Skeletal muscle satellite cell (primary cell): ENCODE data around the gene RHO.

Experiments used
- H3K27me3 ChIP-seq: 2 replicates; pipeline ENCODE4 v1.7.0; 2013; ENCODE audit warnings: low read length; ENCODE audit not compliant: control insufficient read depth, insufficient read depth
- H3K36me3 ChIP-seq: 2 replicates; pipeline ENCODE4 v1.7.0; 2013; ENCODE audit warnings: mild to moderate bottlenecking, control low read depth, low read length; ENCODE audit not compliant: insufficient read depth
- H3K4me1 ChIP-seq: 2 replicates; pipeline ENCODE4 v1.7.0; 2013; ENCODE audit warnings: low read length; ENCODE audit not compliant: control insufficient read depth, insufficient read depth
- H3K4me2 ChIP-seq: 2 replicates; pipeline ENCODE4 v1.7.0; 2013; ENCODE audit warnings: mild to moderate bottlenecking, low read length
- H3K4me3 ChIP-seq: 2 replicates; pipeline ENCODE4 v1.7.0; 2013; ENCODE audit warnings: low read length
- H3K9ac ChIP-seq: 2 replicates; pipeline ENCODE4 v1.7.0; 2013; ENCODE audit warnings: mild to moderate bottlenecking, low read depth, low read length, moderate library complexity
- H3K9me3 ChIP-seq: replicated peaks from 2 replicates; pipeline ENCODE4 v1.7.0; 2013; ENCODE audit warnings: mild to moderate bottlenecking, control low read depth, low read length

The RHO gene

DNA sequence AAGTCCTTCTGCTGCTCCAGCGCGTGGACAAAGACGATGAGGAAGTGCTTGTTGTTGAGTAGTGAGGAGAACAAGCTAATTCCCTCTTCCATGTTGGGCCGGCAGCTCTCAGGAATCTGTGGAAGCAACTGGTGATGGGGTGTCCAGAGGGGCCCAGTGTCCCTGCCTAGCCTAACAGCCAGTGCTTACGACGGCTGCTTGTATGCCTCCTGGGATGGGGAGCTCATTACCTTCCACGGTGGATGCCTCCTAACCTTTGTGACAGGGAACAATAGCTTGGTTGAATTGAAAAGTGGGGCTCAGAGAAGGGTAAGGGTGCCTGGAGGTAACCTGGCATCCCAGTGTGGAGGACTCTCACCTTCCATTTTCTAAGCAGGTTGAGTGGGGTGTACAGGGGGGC is 37.5 kb downstream of the RHO start:
- H3K27me3 ChIP-seq, result no peaks in the 10 kb centered on the region
- H3K4me1 ChIP-seq, result peaks cover 23% of the 10 kb centered on the region
- no peak overlapping the region for H3K4me2 ChIP-seq
- H3K36me3 ChIP-seq, result peaks cover 59% of the 10 kb centered on the region
- no peaks in the 10 kb centered on the region for H3K9me3 ChIP-seq
- H3K9ac ChIP-seq, result no peak overlapping the region
- H3K4me3 ChIP-seq, result no peak overlapping the region

DNA sequence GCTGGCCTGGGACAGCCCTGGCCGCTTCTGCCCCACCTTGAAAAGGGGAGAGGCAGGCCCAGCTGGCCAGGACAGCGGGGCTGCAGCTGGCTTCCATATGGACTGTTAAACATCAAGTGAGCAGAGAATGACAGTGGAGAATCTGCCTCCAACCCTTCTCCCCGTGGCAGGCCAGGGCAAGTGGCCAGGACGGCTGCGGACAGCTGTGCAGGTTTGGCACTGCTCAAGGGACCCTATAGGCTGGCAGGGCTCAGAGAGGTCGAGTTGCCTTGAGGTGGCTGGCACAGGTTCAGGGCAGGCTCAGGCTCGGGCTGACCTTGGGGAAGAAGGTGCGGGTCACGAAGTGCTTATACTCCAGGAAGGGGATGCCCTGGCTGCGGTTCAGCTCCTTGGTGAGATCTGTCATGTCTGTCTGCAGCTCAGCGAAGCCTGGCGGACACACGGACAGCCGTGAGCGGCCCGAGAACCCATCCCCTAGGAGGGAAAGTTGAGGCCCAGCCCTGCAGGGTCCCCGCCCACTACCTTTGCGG is 38.8 kb downstream of the RHO start:
- no peak overlapping the region for H3K4me3 ChIP-seq
- H3K4me1 ChIP-seq, result peaks cover 14% of the 10 kb centered on the region
- H3K9ac ChIP-seq, result no peak overlapping the region
- no peaks in the 10 kb centered on the region for H3K27me3 ChIP-seq
- no peaks in the 10 kb centered on the region for H3K9me3 ChIP-seq
- no peak overlapping the region for H3K4me2 ChIP-seq
- peaks cover 68% of the 10 kb centered on the region for H3K36me3 ChIP-seq

DNA sequence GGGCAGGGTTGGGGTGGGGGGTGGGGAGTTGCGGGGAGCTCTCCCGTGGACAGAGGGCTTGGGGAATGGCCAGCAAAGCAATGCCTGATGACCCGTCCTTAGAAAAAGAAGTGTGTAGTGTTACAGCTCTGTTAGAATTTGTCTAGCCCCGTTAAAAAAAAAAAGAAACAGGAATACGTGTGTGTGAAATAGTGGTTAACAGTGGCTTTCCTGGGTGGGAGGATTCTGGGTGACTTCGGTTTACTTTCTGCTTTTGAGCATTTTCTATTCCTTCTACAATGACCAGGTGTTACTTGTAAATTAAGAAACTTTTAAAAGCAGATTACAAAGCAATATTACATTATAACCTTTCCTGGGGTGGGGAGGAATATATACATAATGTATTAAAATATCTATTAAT is 39.5 kb downstream of the RHO start:
- no peaks in the 10 kb centered on the region for H3K27me3 ChIP-seq
- H3K4me1 ChIP-seq, result peaks cover 14% of the 10 kb centered on the region
- no peak overlapping the region for H3K9ac ChIP-seq
- H3K36me3 ChIP-seq, result peaks cover 68% of the 10 kb centered on the region
- H3K4me3 ChIP-seq, result no peak overlapping the region
- H3K9me3 ChIP-seq, result no peaks in the 10 kb centered on the region
- no peak overlapping the region for H3K4me2 ChIP-seq

DNA sequence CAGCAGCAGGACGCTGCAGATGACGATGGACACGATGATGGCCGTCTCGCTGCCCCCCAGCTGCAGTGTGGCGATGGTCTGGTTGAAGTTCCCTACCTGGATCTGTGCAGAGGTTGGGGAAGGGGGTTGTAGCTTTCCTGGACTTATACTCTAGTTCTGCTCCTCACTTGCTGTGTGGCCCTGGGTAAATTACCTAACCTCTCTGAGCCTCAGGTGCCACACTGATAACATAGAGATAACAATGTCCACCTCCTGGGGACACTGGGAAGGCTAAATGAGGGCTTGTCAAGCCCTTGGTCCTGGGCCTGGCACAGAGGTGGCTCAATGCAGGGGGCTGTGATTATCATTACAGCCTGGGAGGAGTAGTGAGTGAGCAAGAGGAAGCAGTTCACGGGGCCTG is 41.4 kb downstream of the RHO start:
- Histone ChIP-seq H3K4me1 (peaks cover 1% of the 10 kb centered on the region), H3K36me3 (peaks cover 76% of the 10 kb centered on the region), H3K9me3 (no peaks in the 10 kb centered on the region), H3K27me3 (no peaks in the 10 kb centered on the region), H3K4me3 (no peak overlapping the region), H3K9ac (no peak overlapping the region), H3K4me2 (no peak overlapping the region)

DNA sequence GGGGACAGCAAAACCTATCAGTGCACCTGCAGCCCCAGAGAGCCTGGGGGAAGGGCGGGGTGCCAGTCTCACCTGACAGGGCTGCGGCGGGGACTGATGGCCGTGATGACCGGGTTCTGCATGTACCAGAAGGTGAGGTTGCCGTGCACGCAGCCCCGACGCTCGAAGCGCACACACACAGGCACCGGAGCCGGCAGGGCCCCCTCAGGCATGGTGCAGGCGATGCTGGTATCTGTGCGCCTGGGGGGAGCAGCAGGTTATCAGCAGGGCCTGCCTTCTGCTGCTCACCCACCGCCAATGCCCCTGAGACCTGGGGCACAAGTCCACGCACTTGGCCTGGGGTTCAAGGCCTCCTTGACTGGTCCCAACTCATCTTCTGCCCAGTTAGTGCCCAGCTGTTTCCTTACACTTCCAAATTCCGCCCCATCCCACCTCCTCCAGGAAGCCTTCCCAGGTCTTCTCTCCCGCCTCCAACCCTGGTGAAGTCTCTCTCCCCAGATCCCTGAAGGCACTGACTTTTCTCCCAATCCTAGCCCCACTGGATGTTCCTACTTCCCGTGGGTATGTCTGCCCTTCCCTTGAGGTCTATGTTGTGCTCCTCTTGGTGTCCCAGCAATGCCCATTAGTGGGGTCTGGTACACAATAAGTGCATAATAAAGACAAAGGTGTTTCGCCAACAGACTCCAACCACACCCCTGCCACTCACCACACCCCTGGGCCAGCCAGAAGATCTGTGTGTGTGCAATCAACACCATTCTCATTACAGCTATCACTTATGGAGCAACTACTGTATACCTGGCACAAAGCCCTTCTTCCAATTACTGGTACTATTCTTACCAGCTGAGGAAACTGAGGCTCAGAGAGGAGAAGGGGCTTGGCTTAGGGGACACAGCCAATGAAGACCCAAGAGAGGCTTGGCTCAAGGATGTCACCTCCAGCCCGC is 43.4 kb downstream of the RHO start:
- Histone ChIP-seq H3K36me3 (peaks cover 62% of the 10 kb centered on the region), H3K9ac (no peak overlapping the region), H3K4me3 (no peak overlapping the region), H3K9me3 (no peaks in the 10 kb centered on the region), H3K4me1 (no peaks in the 10 kb centered on the region), H3K27me3 (no peaks in the 10 kb centered on the region), H3K4me2 (no peak overlapping the region)

DNA sequence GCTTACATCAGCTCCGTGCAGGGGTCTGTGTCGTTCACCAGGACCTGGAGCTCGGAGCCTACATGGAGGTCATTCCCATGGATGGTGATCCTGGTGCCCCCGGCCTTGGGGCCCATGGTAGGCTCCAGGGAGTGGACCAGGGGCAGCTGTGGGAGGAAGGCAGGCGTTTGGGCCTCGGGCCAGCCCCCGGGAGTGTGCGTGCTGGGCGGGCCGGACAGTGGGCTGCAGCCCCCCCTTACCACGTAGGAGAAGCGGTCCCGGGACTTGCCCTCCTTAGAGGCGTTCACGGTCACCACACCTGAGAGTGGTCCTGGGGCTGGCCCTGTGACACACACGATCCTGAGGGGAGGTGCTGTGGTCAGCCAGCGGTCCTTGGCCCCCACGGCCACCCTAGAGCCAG is 44.2 kb downstream of the RHO start:
- Histone ChIP-seq H3K4me3 (no peak overlapping the region), H3K9ac (no peak overlapping the region), H3K4me1 (no peaks in the 10 kb centered on the region), H3K9me3 (no peaks in the 10 kb centered on the region), H3K4me2 (no peak overlapping the region), H3K36me3 (peaks cover 57% of the 10 kb centered on the region), H3K27me3 (no peaks in the 10 kb centered on the region)

DNA sequence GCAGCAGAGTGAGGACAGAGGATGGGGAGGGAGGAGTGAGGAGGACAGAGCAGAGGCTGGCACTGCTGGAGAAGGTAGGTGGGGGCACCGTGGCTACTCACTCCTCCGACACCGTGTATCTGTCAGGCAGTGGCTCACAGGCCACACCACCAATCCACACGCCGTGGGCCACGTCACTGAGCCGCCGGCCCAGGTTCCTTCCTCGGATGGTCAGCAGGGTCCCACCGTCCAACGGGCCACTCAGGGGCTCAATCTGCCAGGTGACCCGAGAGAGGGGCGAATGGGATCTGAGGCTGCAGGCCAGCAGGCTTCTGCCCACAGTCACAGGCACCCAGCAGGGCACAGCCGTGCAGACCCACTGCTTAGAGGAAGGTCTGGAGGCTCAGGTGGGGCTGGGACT is 45.1 kb downstream of the RHO start:
- Histone ChIP-seq H3K9me3 (no peaks in the 10 kb centered on the region), H3K4me3 (no peak overlapping the region), H3K27me3 (no peaks in the 10 kb centered on the region), H3K4me1 (no peaks in the 10 kb centered on the region), H3K36me3 (peaks cover 62% of the 10 kb centered on the region), H3K4me2 (no peak overlapping the region), H3K9ac (no peak overlapping the region)

DNA sequence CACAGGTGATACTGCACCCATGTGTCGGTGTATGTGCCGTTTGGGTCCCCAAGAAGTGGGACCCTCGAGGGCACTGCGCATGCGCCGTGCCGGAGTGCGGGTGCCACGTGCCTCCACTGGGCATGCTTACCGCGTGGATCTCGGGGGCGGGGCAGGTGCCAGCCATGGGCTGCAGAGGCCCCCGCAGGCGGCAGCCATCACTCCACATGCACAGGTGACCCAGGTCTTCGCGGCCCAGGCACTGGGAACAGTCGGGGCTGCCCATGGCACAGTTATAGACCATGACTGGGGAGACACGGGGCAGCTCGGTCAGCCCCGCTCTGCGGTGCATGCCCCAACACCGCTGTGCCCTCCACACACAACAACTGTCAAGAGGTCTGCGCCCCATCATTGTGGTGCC is 45.8 kb downstream of the RHO start:
- Histone ChIP-seq H3K4me2 (no peak overlapping the region), H3K9me3 (no peaks in the 10 kb centered on the region), H3K27me3 (no peaks in the 10 kb centered on the region), H3K4me1 (no peaks in the 10 kb centered on the region), H3K9ac (no peak overlapping the region), H3K36me3 (peaks cover 67% of the 10 kb centered on the region), H3K4me3 (no peak overlapping the region)

DNA sequence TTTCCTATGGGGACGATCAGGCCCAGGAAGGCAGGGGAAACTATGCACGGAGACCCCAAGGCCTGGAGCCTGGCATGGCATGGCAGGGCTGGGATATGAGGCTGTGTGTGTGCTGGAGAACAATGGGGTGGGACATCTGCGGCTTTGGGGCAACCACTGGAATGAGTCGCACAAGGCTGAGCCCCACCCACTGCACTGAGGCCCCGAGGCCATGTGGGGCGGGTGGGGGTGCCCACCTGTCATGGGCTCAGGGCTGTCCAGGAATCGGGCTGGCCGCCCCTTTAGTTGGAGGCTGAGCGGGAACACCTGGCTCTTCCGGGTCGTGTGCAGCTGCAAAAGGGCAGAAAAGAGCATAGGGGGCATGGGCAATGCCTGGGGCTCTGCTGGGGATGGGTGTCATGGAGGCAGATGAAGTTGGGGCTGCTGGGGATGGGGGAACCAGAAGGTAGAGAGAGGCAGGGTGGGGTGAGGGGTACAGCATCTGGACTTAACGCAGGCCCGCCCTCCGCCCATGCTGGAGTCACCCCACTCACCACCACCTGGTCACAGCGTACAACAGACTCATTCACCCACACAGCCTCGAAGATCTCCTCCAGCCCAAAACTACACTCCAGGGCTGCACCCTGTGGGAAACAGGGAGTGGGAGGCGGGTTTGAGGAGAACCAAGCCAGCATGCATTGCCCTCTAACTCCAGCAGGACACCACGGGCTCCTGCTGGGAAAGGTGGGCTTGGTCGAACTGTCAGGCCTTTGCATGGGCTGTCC is 47.0 kb downstream of the RHO start:
- Histone ChIP-seq H3K9ac (no peak overlapping the region), H3K9me3 (no peaks in the 10 kb centered on the region), H3K4me1 (no peaks in the 10 kb centered on the region), H3K4me3 (no peak overlapping the region), H3K36me3 (peaks cover 62% of the 10 kb centered on the region), H3K27me3 (no peaks in the 10 kb centered on the region), H3K4me2 (no peak overlapping the region)

DNA sequence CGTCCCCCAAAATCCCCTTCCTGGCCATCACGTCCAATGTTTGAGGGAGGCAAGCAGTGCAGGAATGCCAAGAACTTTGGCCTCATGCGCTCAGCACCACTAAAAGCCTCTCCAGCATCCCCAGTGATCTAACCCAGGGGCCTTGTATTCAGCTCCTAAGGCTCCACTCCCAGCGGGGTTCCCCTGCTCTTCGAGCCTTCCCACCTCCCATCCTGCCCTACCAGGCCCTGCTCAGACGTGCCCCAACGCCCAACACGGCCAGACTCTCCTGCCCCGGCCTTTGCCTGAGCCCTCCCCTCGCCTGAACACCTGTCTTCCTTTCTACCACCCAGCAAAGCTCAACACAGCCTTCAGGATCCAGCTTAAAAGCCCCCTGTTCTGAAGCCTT is 47.6 kb downstream of the RHO start:
- Histone ChIP-seq H3K27me3 (no peaks in the 10 kb centered on the region), H3K4me1 (no peaks in the 10 kb centered on the region), H3K9me3 (no peaks in the 10 kb centered on the region), H3K36me3 (peaks cover 56% of the 10 kb centered on the region), H3K4me2 (no peak overlapping the region), H3K9ac (no peak overlapping the region), H3K4me3 (no peak overlapping the region)

DNA sequence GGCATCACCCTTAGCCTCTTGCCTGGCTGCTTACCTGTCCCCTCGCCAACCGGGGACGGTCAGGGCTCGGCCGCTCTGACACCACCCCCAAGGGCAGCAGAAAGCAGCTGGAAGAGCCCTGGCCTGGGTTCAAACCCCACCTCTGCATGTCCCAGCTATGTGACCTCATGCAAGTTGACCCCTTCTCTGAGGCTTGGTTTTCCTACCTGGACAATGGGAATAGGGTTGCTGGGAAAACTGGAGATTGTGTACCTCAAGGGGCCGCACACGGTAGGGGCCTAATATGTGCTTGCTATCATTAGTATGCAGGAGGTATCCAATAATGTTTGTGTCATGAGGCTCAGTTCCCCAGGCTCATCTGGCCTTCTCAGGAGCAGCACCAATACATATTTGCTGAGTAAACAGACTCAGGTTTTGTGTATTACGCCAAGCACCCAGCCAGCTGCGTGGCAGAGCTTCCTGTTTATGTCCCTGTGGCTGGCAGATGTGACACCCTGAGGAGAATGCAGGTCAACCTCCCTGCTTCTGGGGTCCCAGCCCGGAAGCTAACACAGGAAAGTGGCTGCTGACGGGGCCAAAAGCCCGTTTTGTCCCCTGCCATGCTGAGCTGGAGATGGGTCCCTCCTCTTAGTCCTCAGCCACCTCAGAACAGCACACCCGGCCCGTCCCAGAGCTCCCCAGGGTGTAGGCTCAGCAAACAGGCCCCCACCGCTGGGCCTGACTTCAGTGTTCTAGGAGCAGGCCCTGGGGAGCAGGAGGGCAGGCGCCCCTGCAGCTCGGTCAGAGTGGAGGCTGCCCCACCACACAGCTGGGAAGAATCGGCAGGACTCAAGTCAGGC is 48.3 kb downstream of the RHO start:
- H3K9me3 ChIP-seq, result no peaks in the 10 kb centered on the region
- no peaks in the 10 kb centered on the region for H3K27me3 ChIP-seq
- peaks cover 54% of the 10 kb centered on the region for H3K36me3 ChIP-seq
- H3K4me2 ChIP-seq, result no peak overlapping the region
- no peaks in the 10 kb centered on the region for H3K4me1 ChIP-seq
- H3K4me3 ChIP-seq, result no peak overlapping the region
- no peak overlapping the region for H3K9ac ChIP-seq
